ENCODE results near the gene CACNB4.

DNA sequence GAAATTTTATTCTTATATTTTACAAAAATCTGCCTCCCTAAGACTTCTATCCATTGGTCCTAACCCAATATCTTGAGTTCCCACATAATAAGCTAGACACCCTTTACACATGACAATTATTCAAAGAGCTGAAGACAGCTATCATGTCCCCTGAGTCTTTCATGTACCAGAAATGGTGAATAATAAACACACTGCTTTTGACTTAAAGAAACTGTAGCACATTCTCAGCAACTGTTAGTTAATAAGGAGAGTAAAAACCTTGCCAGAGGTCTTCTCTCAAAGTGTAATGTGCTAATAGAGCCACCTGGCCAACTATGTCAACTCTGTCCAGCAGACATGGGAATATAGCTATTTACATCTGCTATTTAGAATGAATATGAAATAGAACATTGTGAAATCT is 160.9 kb downstream of the CACNB4 start:
- TF ChIP-seq, protein P1, sequence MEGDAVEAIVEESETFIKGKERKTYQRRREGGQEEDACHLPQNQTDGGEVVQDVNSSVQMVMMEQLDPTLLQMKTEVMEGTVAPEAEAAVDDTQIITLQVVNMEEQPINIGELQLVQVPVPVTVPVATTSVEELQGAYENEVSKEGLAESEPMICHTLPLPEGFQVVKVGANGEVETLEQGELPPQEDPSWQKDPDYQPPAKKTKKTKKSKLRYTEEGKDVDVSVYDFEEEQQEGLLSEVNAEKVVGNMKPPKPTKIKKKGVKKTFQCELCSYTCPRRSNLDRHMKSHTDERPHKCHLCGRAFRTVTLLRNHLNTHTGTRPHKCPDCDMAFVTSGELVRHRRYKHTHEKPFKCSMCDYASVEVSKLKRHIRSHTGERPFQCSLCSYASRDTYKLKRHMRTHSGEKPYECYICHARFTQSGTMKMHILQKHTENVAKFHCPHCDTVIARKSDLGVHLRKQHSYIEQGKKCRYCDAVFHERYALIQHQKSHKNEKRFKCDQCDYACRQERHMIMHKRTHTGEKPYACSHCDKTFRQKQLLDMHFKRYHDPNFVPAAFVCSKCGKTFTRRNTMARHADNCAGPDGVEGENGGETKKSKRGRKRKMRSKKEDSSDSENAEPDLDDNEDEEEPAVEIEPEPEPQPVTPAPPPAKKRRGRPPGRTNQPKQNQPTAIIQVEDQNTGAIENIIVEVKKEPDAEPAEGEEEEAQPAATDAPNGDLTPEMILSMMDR (conservative IDR thresholded peaks at IDR 0.05; ENCODE audit: low read depth, low read length): no peak
- TF ChIP-seq EZH2 (IDR thresholded peaks at IDR 0.05; ENCODE audit: low read length, unreplicated experiment) (no peak), EZH2phosphoT487 (IDR thresholded peaks at IDR 0.05; ENCODE audit: borderline replicate concordance, low read length) (no peak)

All from PC-3 (cell line).